Liver (tissue), 9 donors: ENCODE data around the gene SCAP. TPM values are rescaled to one million over a fixed set of nuclear protein-coding genes. Genes with fewer than 3 reads are reported as not detected.

Source experiments
- DNase-seq: peaks from one replicate; pipeline ENCODE4 v3.0.0-alpha.2; 2017; ENCODE audit warnings: low spot score
- H3K27ac ChIP-seq, 2 donors: one replicate each; pipeline ENCODE4 v1.7.0; 2013; ENCODE audit warnings: inconsistent platforms in 2 of 2, low read length in 2 of 2, control low read depth in 1 of 2, low read depth in 1 of 2, mild to moderate bottlenecking in 1 of 2
- H3K27me3 ChIP-seq, 4 donors: one replicate each; pipeline versions ENCODE4 v1.6.1 to v1.7.0; 2013; ENCODE audit warnings: low read length in 3 of 4, inconsistent platforms in 1 of 4, mild to moderate bottlenecking in 1 of 4, moderate library complexity in 1 of 4; ENCODE audit not compliant: control insufficient read depth in 4 of 4, insufficient read depth in 4 of 4
- H3K36me3 ChIP-seq, 4 donors: one replicate each; pipeline versions ENCODE4 v1.6.1 to v1.7.0; 2013; ENCODE audit warnings: low read length in 3 of 4, mild to moderate bottlenecking in 3 of 4, low read depth in 1 of 4, moderate library complexity in 1 of 4; ENCODE audit not compliant: control insufficient read depth in 4 of 4, insufficient read depth in 3 of 4
- H3K4me1 ChIP-seq, 4 donors: one replicate each; pipeline versions ENCODE4 v1.6.1 to v1.7.0; 2013; ENCODE audit warnings: low read length in 3 of 4, mild to moderate bottlenecking in 3 of 4, moderate library complexity in 1 of 4; ENCODE audit not compliant: control insufficient read depth in 4 of 4, insufficient read depth in 4 of 4
- H3K4me3 ChIP-seq, 3 donors: one replicate each; pipeline versions ENCODE4 v1.6.1 to v1.7.0; 2013; ENCODE audit warnings: low read length in 3 of 3, control low read depth in 1 of 3, low read depth in 1 of 3, mild to moderate bottlenecking in 1 of 3
- H3K9ac ChIP-seq, 2 donors: one replicate each; pipeline ENCODE4 v1.7.0; 2013; ENCODE audit warnings: low read length in 2 of 2, mild to moderate bottlenecking in 2 of 2, moderate library complexity in 2 of 2, control low read depth in 1 of 2, low read depth in 1 of 2
- H3K9me3 ChIP-seq, 4 donors: one replicate each; pipeline versions ENCODE4 v1.6.1 to v1.7.0; 2013; ENCODE audit warnings: low read length in 3 of 4; ENCODE audit not compliant: control insufficient read depth in 4 of 4
- EGR1 ChIP-seq, 2 donors: IDR thresholded peaks; 2 replicates each; pipeline ENCODE4 v1.6.1; 2016 to 2018; ENCODE audit warnings: antibody characterized with exemption in 2 of 2, low read depth in 2 of 2
- FOXA1 ChIP-seq: IDR thresholded peaks from 2 replicates; pipeline ENCODE4 v1.6.1; 2016; ENCODE audit warnings: antibody characterized with exemption
- FOXA2 ChIP-seq: IDR thresholded peaks from 2 replicates; pipeline ENCODE4 v1.6.1; 2016; ENCODE audit warnings: antibody characterized with exemption
- GABPA ChIP-seq, 2 donors: IDR thresholded peaks in 1 of 2; conservative IDR thresholded peaks in 1 of 2; 2 replicates each; pipeline ENCODE4 v1.6.1; 2016; ENCODE audit warnings: antibody characterized with exemption in 2 of 2, mild to moderate bottlenecking in 1 of 2, moderate library complexity in 1 of 2
- HNF4A ChIP-seq, 2 donors: conservative IDR thresholded peaks; 2 replicates each; pipeline ENCODE4 v1.6.1; 2016; ENCODE audit warnings: antibody characterized with exemption in 2 of 2, mild to moderate bottlenecking in 2 of 2
- HNF4G ChIP-seq: IDR thresholded peaks from 2 replicates; pipeline ENCODE4 v1.6.1; 2016; ENCODE audit warnings: antibody characterized with exemption
- JUND ChIP-seq, 2 donors: IDR thresholded peaks; 2 replicates each; pipeline ENCODE4 v1.6.1; 2016; ENCODE audit warnings: antibody characterized with exemption in 2 of 2
- NR2F2 ChIP-seq: IDR thresholded peaks from 2 replicates; pipeline ENCODE4 v1.6.1; 2016; ENCODE audit warnings: antibody characterized with exemption
- RAD21 ChIP-seq, 2 donors: IDR thresholded peaks; 2 replicates each; pipeline ENCODE4 v1.6.1; 2016; ENCODE audit warnings: antibody characterized with exemption in 2 of 2, mild to moderate bottlenecking in 2 of 2
- RXRA ChIP-seq, 2 donors: IDR thresholded peaks; 2 replicates each; pipeline ENCODE4 v1.6.1; 2017 to 2018; ENCODE audit warnings: antibody characterized with exemption in 2 of 2, mild to moderate bottlenecking in 1 of 2
- SP1 ChIP-seq: IDR thresholded peaks from 2 replicates; pipeline ENCODE4 v1.6.1; 2018; ENCODE audit warnings: antibody characterized with exemption, mild to moderate bottlenecking
- TAF1 ChIP-seq: conservative IDR thresholded peaks from 2 replicates; pipeline ENCODE4 v1.6.1; 2016; ENCODE audit warnings: antibody characterized with exemption, mild to moderate bottlenecking
- YY1 ChIP-seq: IDR thresholded peaks from 2 replicates; pipeline ENCODE4 v1.6.1; 2016; ENCODE audit warnings: antibody characterized with exemption, mild to moderate bottlenecking
- polyA plus RNA-seq, 2 donors: library from polyadenylated mRNA; stranded (reverse) in 1 of 2; unstranded in 1 of 2; fragments of 200-250 nt in 1 of 2; fragments of >200 nt in 1 of 2; fragmentation: Nextera tagmentation in 1 of 2; extraction: Ambion mirVana in 1 of 2; gene quantifications; one replicate each; pipeline versions ENCODE4 v1.2.1 to v1.2.3, GENCODE V29; 2013 to 2015
- total RNA-seq, 2 donors: library from RNA; depleted of rRNA; stranded (reverse); fragments of >200 nt; gene quantifications; one replicate each; pipeline ENCODE4 v1.2.3, GENCODE V29; 2014
- TF ChIP-seq, protein P1 (sequence below): IDR thresholded peaks from 2 replicates; pipeline ENCODE4 v1.6.1; 2016; ENCODE audit warnings: antibody characterized with exemption
- TF ChIP-seq, protein P2 (sequence below): IDR thresholded peaks from 2 replicates; pipeline ENCODE4 v1.6.1; 2016; ENCODE audit warnings: antibody characterized with exemption
- TF ChIP-seq, protein P3 (sequence below): IDR thresholded peaks from 2 replicates; pipeline ENCODE4 v1.6.1; 2016; ENCODE audit warnings: antibody characterized with exemption, mild to moderate bottlenecking
- TF ChIP-seq, protein P4 (sequence below): fragments of 150-350 bp; IDR thresholded peaks from 2 replicates; pipeline ENCODE4 v1.5.1; 2017; ENCODE audit warnings: improper control_type of control experiment, low read depth, low read length; ENCODE audit not compliant: missing input control
- TF ChIP-seq, protein P5 (sequence below): IDR thresholded peaks from 2 replicates; pipeline ENCODE4 v1.6.1; 2016; ENCODE audit warnings: antibody characterized with exemption
- donor health status: healthy.
- donor health status: healthy.
- donor health status: healthy.
- donor health status: healthy.
- donor health status: healthy.

SCAP gene
- total and polyA plus RNA-seq, 4 donors = 25.9 to 84.8 (median 59.3) TPM

DNA sequence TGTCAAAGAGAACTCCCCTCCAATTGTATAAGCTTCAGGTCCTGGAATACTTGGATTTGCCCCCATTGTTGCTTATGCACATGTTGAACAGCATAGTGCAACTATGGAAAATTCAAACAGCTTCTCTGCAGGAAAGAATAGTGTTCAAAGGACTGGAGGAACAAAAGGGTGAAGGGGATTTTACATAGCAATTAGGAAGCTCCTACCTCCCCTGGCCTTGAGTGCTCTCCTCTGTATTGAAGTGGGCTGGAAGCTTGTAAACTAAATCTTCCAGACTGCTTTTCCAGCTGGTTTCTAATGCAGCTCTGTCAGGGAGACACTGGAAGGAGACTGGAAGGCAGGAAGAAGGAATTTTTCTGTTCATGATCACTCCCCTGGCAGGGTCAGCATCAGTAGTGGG, 45.0 kb upstream of the SCAP start:
- peaks cover 0 to 6% (median 3%) of the 10 kb centered on the region in 4 donors for H3K4me1 ChIP-seq
- H3K9me3 ChIP-seq = no peaks in the 10 kb centered on the region
- no peak overlapping the region for H3K9ac ChIP-seq
- no peaks in the 10 kb centered on the region for H3K36me3 ChIP-seq
- TF ChIP-seq FOXA2 (no peak), YY1 (no peak), GABPA (IDR thresholded peaks at IDR 0.05 in 1 of 2, conservative IDR thresholded peaks at IDR 0.05 in 1 of 2) (no peak), NR2F2 (no peak), EGR1 (IDR thresholded peaks at IDR 0.05; ENCODE audit: low read depth in 2 of 2) (no peak), TAF1 (no peak), RAD21 (IDR thresholded peaks at IDR 0.05) (no peak), RXRA (IDR thresholded peaks at IDR 0.05) (no peak), HNF4A (conservative IDR thresholded peaks at IDR 0.05) (no peak), FOXA1 (no peak), JUND (IDR thresholded peaks at IDR 0.05) (no peak), SP1 (no peak), HNF4G (no peak)
- TF ChIP-seq, protein P1, sequence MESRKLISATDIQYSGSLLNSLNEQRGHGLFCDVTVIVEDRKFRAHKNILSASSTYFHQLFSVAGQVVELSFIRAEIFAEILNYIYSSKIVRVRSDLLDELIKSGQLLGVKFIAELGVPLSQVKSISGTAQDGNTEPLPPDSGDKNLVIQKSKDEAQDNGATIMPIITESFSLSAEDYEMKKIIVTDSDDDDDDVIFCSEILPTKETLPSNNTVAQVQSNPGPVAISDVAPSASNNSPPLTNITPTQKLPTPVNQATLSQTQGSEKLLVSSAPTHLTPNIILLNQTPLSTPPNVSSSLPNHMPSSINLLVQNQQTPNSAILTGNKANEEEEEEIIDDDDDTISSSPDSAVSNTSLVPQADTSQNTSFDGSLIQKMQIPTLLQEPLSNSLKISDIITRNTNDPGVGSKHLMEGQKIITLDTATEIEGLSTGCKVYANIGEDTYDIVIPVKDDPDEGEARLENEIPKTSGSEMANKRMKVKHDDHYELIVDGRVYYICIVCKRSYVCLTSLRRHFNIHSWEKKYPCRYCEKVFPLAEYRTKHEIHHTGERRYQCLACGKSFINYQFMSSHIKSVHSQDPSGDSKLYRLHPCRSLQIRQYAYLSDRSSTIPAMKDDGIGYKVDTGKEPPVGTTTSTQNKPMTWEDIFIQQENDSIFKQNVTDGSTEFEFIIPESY = no peak
- TF ChIP-seq, protein P2, sequence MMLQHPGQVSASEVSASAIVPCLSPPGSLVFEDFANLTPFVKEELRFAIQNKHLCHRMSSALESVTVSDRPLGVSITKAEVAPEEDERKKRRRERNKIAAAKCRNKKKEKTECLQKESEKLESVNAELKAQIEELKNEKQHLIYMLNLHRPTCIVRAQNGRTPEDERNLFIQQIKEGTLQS = no peak
- TF ChIP-seq, protein P3, sequence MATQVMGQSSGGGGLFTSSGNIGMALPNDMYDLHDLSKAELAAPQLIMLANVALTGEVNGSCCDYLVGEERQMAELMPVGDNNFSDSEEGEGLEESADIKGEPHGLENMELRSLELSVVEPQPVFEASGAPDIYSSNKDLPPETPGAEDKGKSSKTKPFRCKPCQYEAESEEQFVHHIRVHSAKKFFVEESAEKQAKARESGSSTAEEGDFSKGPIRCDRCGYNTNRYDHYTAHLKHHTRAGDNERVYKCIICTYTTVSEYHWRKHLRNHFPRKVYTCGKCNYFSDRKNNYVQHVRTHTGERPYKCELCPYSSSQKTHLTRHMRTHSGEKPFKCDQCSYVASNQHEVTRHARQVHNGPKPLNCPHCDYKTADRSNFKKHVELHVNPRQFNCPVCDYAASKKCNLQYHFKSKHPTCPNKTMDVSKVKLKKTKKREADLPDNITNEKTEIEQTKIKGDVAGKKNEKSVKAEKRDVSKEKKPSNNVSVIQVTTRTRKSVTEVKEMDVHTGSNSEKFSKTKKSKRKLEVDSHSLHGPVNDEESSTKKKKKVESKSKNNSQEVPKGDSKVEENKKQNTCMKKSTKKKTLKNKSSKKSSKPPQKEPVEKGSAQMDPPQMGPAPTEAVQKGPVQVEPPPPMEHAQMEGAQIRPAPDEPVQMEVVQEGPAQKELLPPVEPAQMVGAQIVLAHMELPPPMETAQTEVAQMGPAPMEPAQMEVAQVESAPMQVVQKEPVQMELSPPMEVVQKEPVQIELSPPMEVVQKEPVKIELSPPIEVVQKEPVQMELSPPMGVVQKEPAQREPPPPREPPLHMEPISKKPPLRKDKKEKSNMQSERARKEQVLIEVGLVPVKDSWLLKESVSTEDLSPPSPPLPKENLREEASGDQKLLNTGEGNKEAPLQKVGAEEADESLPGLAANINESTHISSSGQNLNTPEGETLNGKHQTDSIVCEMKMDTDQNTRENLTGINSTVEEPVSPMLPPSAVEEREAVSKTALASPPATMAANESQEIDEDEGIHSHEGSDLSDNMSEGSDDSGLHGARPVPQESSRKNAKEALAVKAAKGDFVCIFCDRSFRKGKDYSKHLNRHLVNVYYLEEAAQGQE = no peak
- TF ChIP-seq, protein P4, sequence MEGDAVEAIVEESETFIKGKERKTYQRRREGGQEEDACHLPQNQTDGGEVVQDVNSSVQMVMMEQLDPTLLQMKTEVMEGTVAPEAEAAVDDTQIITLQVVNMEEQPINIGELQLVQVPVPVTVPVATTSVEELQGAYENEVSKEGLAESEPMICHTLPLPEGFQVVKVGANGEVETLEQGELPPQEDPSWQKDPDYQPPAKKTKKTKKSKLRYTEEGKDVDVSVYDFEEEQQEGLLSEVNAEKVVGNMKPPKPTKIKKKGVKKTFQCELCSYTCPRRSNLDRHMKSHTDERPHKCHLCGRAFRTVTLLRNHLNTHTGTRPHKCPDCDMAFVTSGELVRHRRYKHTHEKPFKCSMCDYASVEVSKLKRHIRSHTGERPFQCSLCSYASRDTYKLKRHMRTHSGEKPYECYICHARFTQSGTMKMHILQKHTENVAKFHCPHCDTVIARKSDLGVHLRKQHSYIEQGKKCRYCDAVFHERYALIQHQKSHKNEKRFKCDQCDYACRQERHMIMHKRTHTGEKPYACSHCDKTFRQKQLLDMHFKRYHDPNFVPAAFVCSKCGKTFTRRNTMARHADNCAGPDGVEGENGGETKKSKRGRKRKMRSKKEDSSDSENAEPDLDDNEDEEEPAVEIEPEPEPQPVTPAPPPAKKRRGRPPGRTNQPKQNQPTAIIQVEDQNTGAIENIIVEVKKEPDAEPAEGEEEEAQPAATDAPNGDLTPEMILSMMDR = no peak
- TF ChIP-seq, protein P5, sequence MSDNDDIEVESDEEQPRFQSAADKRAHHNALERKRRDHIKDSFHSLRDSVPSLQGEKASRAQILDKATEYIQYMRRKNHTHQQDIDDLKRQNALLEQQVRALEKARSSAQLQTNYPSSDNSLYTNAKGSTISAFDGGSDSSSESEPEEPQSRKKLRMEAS = no peak
- H3K27ac ChIP-seq = no peak overlapping the region
- DNase-seq = no peak
- H3K27me3 ChIP-seq = no peaks in the 10 kb centered on the region
- H3K4me3 ChIP-seq = no peak overlapping the region
